Measurements from ENCODE around the gene GNRHR. TPM values are rescaled to one million over a fixed set of nuclear protein-coding genes. Genes with fewer than 3 reads are reported as not detected.

GNRHR gene
- total RNA-seq, 2 experiments from 2014 or later = not detected

DNA sequence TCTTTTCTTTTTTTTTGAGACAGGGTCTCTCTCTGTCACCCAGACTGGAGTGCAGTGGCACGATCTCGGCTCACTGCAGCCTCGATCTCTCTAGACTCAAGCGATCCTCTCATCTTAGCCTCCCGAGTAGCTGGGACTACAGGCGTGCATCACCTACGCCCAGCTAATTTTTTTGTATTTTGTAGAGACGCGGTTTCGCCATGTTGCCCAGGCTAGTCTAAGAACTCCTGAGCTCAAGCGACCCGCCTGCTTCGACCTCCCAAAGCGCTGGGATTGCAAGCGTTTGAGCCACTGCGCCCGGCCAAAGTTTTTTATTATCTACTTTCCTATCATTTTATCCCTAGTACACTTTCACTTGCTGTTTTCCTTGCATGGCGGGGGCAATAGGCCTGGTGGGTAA lies 54.6 kb downstream of the GNRHR start:
- peaks cover 11% of the 10 kb centered on the region; the same call in 1 of the 2 replicates for H3K9me3 ChIP-seq (ENCODE audit: low read length)
- H3K4me1 ChIP-seq (ENCODE audit: insufficient read depth, low read length, poor library complexity, severe bottlenecking) = peaks cover 24% of the 10 kb centered on the region
- peak overlapping the region; percentile 90 for H3K4me2 ChIP-seq (ENCODE audit: low read length)
- TF ChIP-seq EZH2phosphoT487 (IDR thresholded peaks at IDR 0.05; ENCODE audit: borderline replicate concordance, low read depth, low read length) (no peak), CTCF (conservative IDR thresholded peaks at IDR 0.05; ENCODE audit: low read length) (no peak)
- no peak overlapping the region for H2AFZ ChIP-seq (ENCODE audit: low read length)
- no peaks in the 10 kb centered on the region for H3K9me2 ChIP-seq (ENCODE audit: insufficient read depth, low read length)
- no peak for DNase-seq (ENCODE audit: low spot score)
- CTCF ChIA-PET (ENCODE audit: unreplicated experiment) = interaction anchor here (1.0 kb wide), 1 partner anchor 113 kb away, joined by 3 read pairs; no protein-coding TSS in a partner anchor
- no peaks in the 10 kb centered on the region for H4K20me1 ChIP-seq (ENCODE audit: insufficient read depth, low read length)
- POLR2A ChIA-PET = interaction anchor here (1.1 to 2.1 kb wide), 8 partner anchors 10 to 156 kb away, joined by 4 to 11 read pairs (median 6); no protein-coding TSS in a partner anchor
- H3K27ac ChIP-seq (ENCODE audit: low read depth, low read length, poor library complexity, severe bottlenecking) = peak overlapping the region; percentile 55
- H3K79me2 ChIP-seq (ENCODE audit: insufficient read depth, low read depth, low read length) = peaks cover 80% of the 10 kb centered on the region
- peak overlapping the region; percentile 90 for H3K4me3 ChIP-seq (ENCODE audit: low read depth, low read length, poor library complexity, severe bottlenecking)
- intact Hi-C loops (cut with micrococcal nuclease; ENCODE audit: unreplicated experiment) = loop anchor here (1.0 kb wide), 1 partner anchor 124 kb away; no protein-coding TSS in a partner anchor
- peaks cover 54% of the 10 kb centered on the region for H3K36me3 ChIP-seq (ENCODE audit: insufficient read depth, low read length)
- BruUV-seq (replicated peaks) = no TSS peak

GRCh38 chr4:67697860-67698687 lies 56.1 kb downstream of the GNRHR start:
- H2AFZ ChIP-seq (ENCODE audit: low read length) = no peak overlapping the region
- no peaks in the 10 kb centered on the region for H3K9me3 ChIP-seq (ENCODE audit: low read length)
- no peak for DNase-seq (ENCODE audit: low spot score)
- no peak overlapping the region for H3K4me3 ChIP-seq (ENCODE audit: low read depth, low read length, poor library complexity, severe bottlenecking)
- H3K4me1 ChIP-seq (ENCODE audit: insufficient read depth, low read length, poor library complexity, severe bottlenecking) = peaks cover 24% of the 10 kb centered on the region
- no peaks in the 10 kb centered on the region for H4K20me1 ChIP-seq (ENCODE audit: insufficient read depth, low read length)
- ChIA-PET POLR2A (interaction anchor here (0.9 to 1.2 kb wide), 2 partner anchors 18 to 48 kb away, joined by 3 to 5 read pairs; no protein-coding TSS in a partner anchor), CTCF (ENCODE audit: unreplicated experiment) (interaction anchor here (0.6 kb wide), 1 partner anchor 18 kb away, joined by 3 read pairs; no protein-coding TSS in a partner anchor)
- H3K9me2 ChIP-seq (ENCODE audit: insufficient read depth, low read length) = no peaks in the 10 kb centered on the region
- intact Hi-C loops (cut with micrococcal nuclease; ENCODE audit: unreplicated experiment) = no loop called here
- no peak overlapping the region for H3K27ac ChIP-seq (ENCODE audit: low read depth, low read length, poor library complexity, severe bottlenecking)
- peaks cover 46% of the 10 kb centered on the region for H3K36me3 ChIP-seq (ENCODE audit: insufficient read depth, low read length)
- H3K4me2 ChIP-seq (ENCODE audit: low read length) = peak overlapping the region; percentile 12; the same call in 1 of the 2 replicates
- BruUV-seq (replicated peaks) = TSS peak; percentile 7
- H3K79me2 ChIP-seq (ENCODE audit: insufficient read depth, low read depth, low read length) = peaks cover 77% of the 10 kb centered on the region
- no peak for TF ChIP-seq EZH2phosphoT487 (IDR thresholded peaks at IDR 0.05; ENCODE audit: borderline replicate concordance, low read depth, low read length)
- no peak for TF ChIP-seq CTCF (conservative IDR thresholded peaks at IDR 0.05; ENCODE audit: low read length)

- TF ChIP-seq CTCF (conservative IDR thresholded peaks at IDR 0.05; ENCODE audit: low read length) (no peak), EZH2phosphoT487 (IDR thresholded peaks at IDR 0.05; ENCODE audit: borderline replicate concordance, low read depth, low read length) (no peak)
- H3K79me2 ChIP-seq (ENCODE audit: insufficient read depth, low read depth, low read length) = peaks cover 58% of the 10 kb centered on the region
These were observed 58.1 kb downstream of the GNRHR start for GRCh38 chr4:67696061-67696460.

More at GRCh38 chr4:67696061-67696460, 58.1 kb downstream of the GNRHR start:
- BruUV-seq (replicated peaks) = no TSS peak
- H4K20me1 ChIP-seq (ENCODE audit: insufficient read depth, low read length) = no peaks in the 10 kb centered on the region
- H3K4me2 ChIP-seq (ENCODE audit: low read length) = no peak overlapping the region
- peaks cover 14% of the 10 kb centered on the region for H3K4me1 ChIP-seq (ENCODE audit: insufficient read depth, low read length, poor library complexity, severe bottlenecking)
- peaks cover 64% of the 10 kb centered on the region for H3K36me3 ChIP-seq (ENCODE audit: insufficient read depth, low read length)
- H3K27ac ChIP-seq (ENCODE audit: low read depth, low read length, poor library complexity, severe bottlenecking) = no peak overlapping the region
- POLR2A ChIA-PET = no interaction called here
- DNase-seq (ENCODE audit: low spot score) = no peak
- no peak overlapping the region for H2AFZ ChIP-seq (ENCODE audit: low read length)
- H3K9me2 ChIP-seq (ENCODE audit: insufficient read depth, low read length) = no peaks in the 10 kb centered on the region
- no peak overlapping the region for H3K4me3 ChIP-seq (ENCODE audit: low read depth, low read length, poor library complexity, severe bottlenecking)
- peaks cover 9% of the 10 kb centered on the region; the same call in 1 of the 2 replicates for H3K9me3 ChIP-seq (ENCODE audit: low read length)
- intact Hi-C loops (cut with micrococcal nuclease; ENCODE audit: unreplicated experiment) = no loop called here
- CTCF ChIA-PET (ENCODE audit: unreplicated experiment) = no interaction called here

All from OCI-LY7 (cell line).